Measurements from ENCODE around the gene NOL3.

DNA sequence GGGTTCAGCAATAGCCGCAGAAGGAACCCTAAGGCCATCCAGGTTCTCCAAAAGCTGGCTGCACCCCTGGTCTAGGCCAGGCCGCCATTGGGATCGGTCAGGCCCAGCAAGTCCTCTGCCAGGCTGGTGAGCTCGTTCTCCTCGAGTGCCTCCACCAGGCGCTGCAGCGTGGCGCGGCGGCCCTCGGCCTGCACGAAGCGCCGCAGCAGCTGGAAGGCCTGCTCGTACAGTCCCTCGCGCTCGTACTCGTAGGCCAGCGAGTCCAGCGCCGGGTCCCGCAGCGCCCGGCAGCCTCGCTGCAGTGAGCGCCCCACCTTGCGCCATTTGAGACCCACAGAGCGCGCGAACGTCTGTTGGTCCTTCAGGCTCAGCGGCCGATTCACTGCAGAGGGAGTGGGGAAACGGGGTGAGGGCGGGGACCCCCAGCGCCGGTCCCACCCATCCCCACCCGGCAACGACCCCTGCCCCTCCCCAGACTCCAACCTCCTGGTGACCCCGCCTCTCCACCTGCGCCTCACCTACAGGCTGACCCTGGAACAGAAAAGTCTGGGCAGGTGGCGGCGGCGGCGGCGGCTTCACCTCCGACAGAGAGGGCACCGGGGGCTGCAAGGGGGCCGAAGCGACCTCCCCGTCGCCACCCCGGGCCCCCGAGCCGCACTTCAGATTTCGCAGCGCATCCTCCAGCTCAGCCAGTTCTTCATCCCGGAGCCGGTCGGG is 15.6 kb upstream of the NOL3 start:
- TF ChIP-seq, protein P1, sequence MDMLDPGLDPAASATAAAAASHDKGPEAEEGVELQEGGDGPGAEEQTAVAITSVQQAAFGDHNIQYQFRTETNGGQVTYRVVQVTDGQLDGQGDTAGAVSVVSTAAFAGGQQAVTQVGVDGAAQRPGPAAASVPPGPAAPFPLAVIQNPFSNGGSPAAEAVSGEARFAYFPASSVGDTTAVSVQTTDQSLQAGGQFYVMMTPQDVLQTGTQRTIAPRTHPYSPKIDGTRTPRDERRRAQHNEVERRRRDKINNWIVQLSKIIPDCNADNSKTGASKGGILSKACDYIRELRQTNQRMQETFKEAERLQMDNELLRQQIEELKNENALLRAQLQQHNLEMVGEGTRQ (IDR thresholded peaks at IDR 0.05; ENCODE audit: low read depth, low read length), result no peak
- TF ChIP-seq RFX5 (IDR thresholded peaks at IDR 0.05; ENCODE audit: low read depth, low read length), result no peak
- TF ChIP-seq, protein P2, sequence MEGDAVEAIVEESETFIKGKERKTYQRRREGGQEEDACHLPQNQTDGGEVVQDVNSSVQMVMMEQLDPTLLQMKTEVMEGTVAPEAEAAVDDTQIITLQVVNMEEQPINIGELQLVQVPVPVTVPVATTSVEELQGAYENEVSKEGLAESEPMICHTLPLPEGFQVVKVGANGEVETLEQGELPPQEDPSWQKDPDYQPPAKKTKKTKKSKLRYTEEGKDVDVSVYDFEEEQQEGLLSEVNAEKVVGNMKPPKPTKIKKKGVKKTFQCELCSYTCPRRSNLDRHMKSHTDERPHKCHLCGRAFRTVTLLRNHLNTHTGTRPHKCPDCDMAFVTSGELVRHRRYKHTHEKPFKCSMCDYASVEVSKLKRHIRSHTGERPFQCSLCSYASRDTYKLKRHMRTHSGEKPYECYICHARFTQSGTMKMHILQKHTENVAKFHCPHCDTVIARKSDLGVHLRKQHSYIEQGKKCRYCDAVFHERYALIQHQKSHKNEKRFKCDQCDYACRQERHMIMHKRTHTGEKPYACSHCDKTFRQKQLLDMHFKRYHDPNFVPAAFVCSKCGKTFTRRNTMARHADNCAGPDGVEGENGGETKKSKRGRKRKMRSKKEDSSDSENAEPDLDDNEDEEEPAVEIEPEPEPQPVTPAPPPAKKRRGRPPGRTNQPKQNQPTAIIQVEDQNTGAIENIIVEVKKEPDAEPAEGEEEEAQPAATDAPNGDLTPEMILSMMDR (conservative IDR thresholded peaks at IDR 0.05; ENCODE audit: low read depth, low read length), result no peak
- TF ChIP-seq POLR2A (IDR thresholded peaks at IDR 0.05; ENCODE audit: low read depth, low read length), result no peak
